Naive thymus-derived CD4-positive, alpha-beta T cell (primary cell): ENCODE results near the gene PCYT1A. TPM values are rescaled to one million over a fixed set of nuclear protein-coding genes. Genes with fewer than 3 reads are reported as not detected.

ENCODE experiments used
- ATAC-seq: fragments of 150-1000 bp; cut with Tn5 transposase; 2 replicates; pipeline ENCODE4 v1.10.0; 2021; ENCODE audit warnings: mild to moderate bottlenecking, moderate library complexity
- CTCF ChIA-PET: fragments of 350-600 bp; sonication (Branson Sonifier 250); formaldehyde crosslinking; loops from one replicate; lab custom pipeline; 2021; ENCODE audit warnings: antibody characterized with exemption; lab: Charles Lee
- POLR2A ChIA-PET: fragments of 350-600 bp; sonication (Branson Sonifier 250); formaldehyde crosslinking; loops from one replicate; lab custom pipeline; 2021; ENCODE audit warnings: antibody characterized with exemption, inconsistent platforms; lab: Charles Lee
- DNase-seq, 9 donors: peaks; one replicate each; pipeline versions ENCODE4 v3.0.0 to v3.0.0-alpha.2; 2020 to 2022; ENCODE audit warnings: mixed read lengths in 1 of 9
- H3K27ac ChIP-seq: one replicate; pipeline ENCODE4 v1.7.0; 2013; ENCODE audit warnings: mild to moderate bottlenecking, low read depth, low read length, moderate library complexity
- H3K27me3 ChIP-seq, 2 donors: one replicate each; pipeline ENCODE4 v1.7.0; 2013; ENCODE audit warnings: low read length in 2 of 2, mild to moderate bottlenecking in 2 of 2, moderate library complexity in 2 of 2; ENCODE audit not compliant: control insufficient read depth in 2 of 2, insufficient read depth in 2 of 2
- H3K36me3 ChIP-seq, 3 experiments: 1 replicate in 2 of 3; 2 replicates in 1 of 3; pipeline ENCODE4 v1.7.0; 2013; ENCODE audit warnings: low read length in 3 of 3, mild to moderate bottlenecking in 3 of 3, moderate library complexity in 1 of 3; ENCODE audit not compliant: insufficient read depth in 3 of 3, control insufficient read depth in 2 of 3
- H3K4me1 ChIP-seq, 2 donors: one replicate each; pipeline ENCODE4 v1.7.0; 2013; ENCODE audit warnings: low read length in 2 of 2, mild to moderate bottlenecking in 2 of 2, moderate library complexity in 1 of 2; ENCODE audit not compliant: control insufficient read depth in 2 of 2, insufficient read depth in 2 of 2
- H3K4me3 ChIP-seq: 2 replicates; pipeline ENCODE4 v1.7.0; 2013; ENCODE audit warnings: mild to moderate bottlenecking, low read length
- H3K9me3 ChIP-seq, 3 experiments: 1 replicate in 2 of 3; 2 replicates in 1 of 3; pipeline ENCODE4 v1.7.0; 2013; ENCODE audit warnings: low read length in 3 of 3; ENCODE audit not compliant: control insufficient read depth in 2 of 3
- H3K27ac Mint-ChIP-seq, 9 donors: one replicate each; pipeline ENCODE4 v1.8.0; 2020 to 2022; ENCODE audit warnings: mixed read lengths in 9 of 9, mild to moderate bottlenecking in 8 of 9, moderate library complexity in 5 of 9, inconsistent platforms in 2 of 9
- H3K27me3 Mint-ChIP-seq, 5 donors: one replicate each; pipeline ENCODE4 v1.8.0; 2021 to 2022; ENCODE audit warnings: mixed read lengths in 5 of 5, mild to moderate bottlenecking in 1 of 5
- H3K36me3 Mint-ChIP-seq, 5 donors: one replicate each; pipeline ENCODE4 v1.8.0; 2020 to 2022; ENCODE audit warnings: mixed read lengths in 5 of 5, mild to moderate bottlenecking in 3 of 5, inconsistent platforms in 1 of 5
- H3K4me1 Mint-ChIP-seq, 7 donors: one replicate each; pipeline ENCODE4 v1.8.0; 2020 to 2022; ENCODE audit warnings: mixed read lengths in 7 of 7, mild to moderate bottlenecking in 3 of 7, inconsistent platforms in 1 of 7
- H3K4me3 Mint-ChIP-seq, 10 donors: one replicate each; pipeline ENCODE4 v1.8.0; 2020 to 2022; ENCODE audit warnings: mild to moderate bottlenecking in 10 of 10, mixed read lengths in 10 of 10, moderate library complexity in 6 of 10, inconsistent platforms in 2 of 10
- H3K9me3 Mint-ChIP-seq, 11 donors: one replicate each; pipeline ENCODE4 v1.8.0; 2020 to 2022; ENCODE audit warnings: mixed read lengths in 11 of 11, mild to moderate bottlenecking in 4 of 11, inconsistent platforms in 1 of 11, moderate library complexity in 1 of 11
- intact Hi-C, 2 donors: fragments of 100-400 bp; cut with micrococcal nuclease; formaldehyde crosslinking; loops; one replicate each; pipeline ENCODE4 v1.15.1; 2023
- polyA plus RNA-seq, 2 donors: library from polyadenylated mRNA; unstranded; fragments of 300-500 nt; fragmentation: Illumina TruSeq; gene quantifications; one replicate each; pipeline ENCODE4 v1.2.3, GENCODE V29; 2021
- total RNA-seq, 6 experiments: library from RNA in 5 of 6; stranded (reverse) in 5 of 6; gene quantifications; 1 replicate in 5 of 6; 2 replicates in 1 of 6; pipeline ENCODE4 v1.2.3 and lab custom pipeline; 2021 to 2026

PCYT1A gene
- total and polyA plus RNA-seq, 7 experiments from 2014 or later, result 11.5 to 87.6 (median 59.4) TPM

DNA sequence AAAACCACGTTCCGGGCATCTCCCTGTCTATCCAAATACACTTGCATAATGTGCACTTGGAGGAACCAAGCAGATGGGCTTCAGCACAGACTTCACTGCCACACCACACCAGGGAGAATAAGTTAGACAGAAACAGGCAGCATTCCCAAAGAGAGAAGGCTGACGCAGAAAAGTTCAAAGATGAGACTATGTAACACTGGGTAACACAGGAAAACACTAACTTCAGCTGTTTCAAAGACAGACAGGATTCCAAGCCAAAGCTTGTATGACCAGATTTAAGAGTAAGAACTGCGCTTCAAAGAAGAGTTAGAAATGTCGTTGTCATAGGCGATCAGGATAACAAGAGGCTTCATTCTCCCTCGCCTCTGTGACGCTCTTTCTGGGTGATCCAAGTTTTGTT, 51.3 kb downstream of the PCYT1A start:
- no peak for DNase-seq
- Mint-ChIP-seq H3K27me3 (no peaks in the 10 kb centered on the region), H3K4me3 (no peak overlapping the region), H3K36me3 (peaks cover 0 to 30% (median 5%) of the 10 kb centered on the region in 5 donors), H3K27ac (peak overlapping the region in 2 of 9 donors; percentile 12 to 52), H3K9me3 (no peaks in the 10 kb centered on the region), H3K4me1 (peaks cover 0 to 11% (median 4%) of the 10 kb centered on the region in 7 donors)
- ChIA-PET POLR2A (no interaction called here), CTCF (interaction anchor here (0.6 to 1.0 kb wide), 2 partner anchors 163 to 230 kb away, joined by 4 to 9 read pairs; no protein-coding TSS in a partner anchor)
- intact Hi-C loops, result no loop called here
- no peaks in the 10 kb centered on the region for H3K9me3 ChIP-seq
- no peak overlapping the region for H3K4me3 ChIP-seq
- no peaks in the 10 kb centered on the region for H3K27me3 ChIP-seq
- peaks cover 5 to 32% (median 5%) of the 10 kb centered on the region in 3 experiments for H3K36me3 ChIP-seq
- no peak overlapping the region for H3K27ac ChIP-seq
- no peaks in the 10 kb centered on the region for H3K4me1 ChIP-seq
- ATAC-seq, result no peak

DNA sequence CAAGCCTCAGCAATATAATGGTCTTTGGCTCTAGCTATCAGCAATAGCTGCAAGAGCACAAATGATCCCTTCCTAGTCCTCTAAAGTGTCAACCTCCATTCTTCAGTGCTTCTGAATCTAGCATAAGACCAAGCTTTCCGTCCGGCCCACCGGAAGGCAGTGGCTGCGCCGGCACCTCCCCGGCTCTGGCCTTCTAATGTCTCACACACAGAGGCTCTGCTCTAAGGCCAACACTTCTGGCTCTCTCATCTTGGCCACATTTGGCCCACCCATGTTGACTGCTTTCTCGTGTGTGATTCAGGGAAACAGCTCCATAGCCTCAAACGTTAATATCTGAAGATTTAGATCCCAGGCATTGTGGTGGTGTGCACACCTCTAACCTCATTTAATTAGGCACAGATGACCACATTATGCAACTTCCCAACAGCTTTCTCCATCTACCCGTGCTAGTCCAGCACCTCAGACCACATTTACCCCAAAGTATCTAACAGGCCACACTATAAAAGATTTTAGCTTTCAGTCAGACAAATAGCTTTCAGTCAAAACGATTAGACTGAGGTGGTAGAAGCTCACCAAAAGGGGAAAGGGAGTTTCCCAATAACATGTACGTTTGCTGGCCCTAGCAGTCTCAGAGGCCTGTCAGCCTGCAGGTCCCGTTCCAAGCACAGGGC, 51.9 kb downstream of the PCYT1A start:
- Mint-ChIP-seq H3K27me3 (no peaks in the 10 kb centered on the region), H3K4me3 (no peak overlapping the region), H3K4me1 (peaks cover 0 to 11% (median 4%) of the 10 kb centered on the region in 7 donors), H3K27ac (peak overlapping the region in 6 of 9 donors; percentile 2 to 90 (median 24)), H3K36me3 (peaks cover 0 to 28% (median 5%) of the 10 kb centered on the region in 5 donors), H3K9me3 (no peaks in the 10 kb centered on the region)
- ATAC-seq (no peak), DNase-seq (no peak)
- ChIA-PET POLR2A (interaction anchor here (0.5 kb wide), 1 partner anchor 282 kb away, joined by 3 read pairs; no protein-coding TSS in a partner anchor), CTCF (interaction anchor here (0.6 to 1.0 kb wide), 2 partner anchors 162 to 231 kb away, joined by 4 to 9 read pairs; no protein-coding TSS in a partner anchor)
- Histone ChIP-seq H3K9me3 (no peaks in the 10 kb centered on the region), H3K4me1 (no peaks in the 10 kb centered on the region), H3K27ac (no peak overlapping the region), H3K4me3 (no peak overlapping the region), H3K27me3 (no peaks in the 10 kb centered on the region), H3K36me3 (peaks cover 5 to 32% (median 5%) of the 10 kb centered on the region in 3 experiments)
- intact Hi-C loops, result no loop called here

GRCh38 chr3:196232882-196233251, 54.7 kb downstream of the PCYT1A start:
- no peak overlapping the region for H3K4me3 Mint-ChIP-seq
- peaks cover 0 to 11% (median 4%) of the 10 kb centered on the region in 7 donors for H3K4me1 Mint-ChIP-seq
- Histone ChIP-seq H3K36me3 (peaks cover 0 to 12% (median 3%) of the 10 kb centered on the region in 3 experiments), H3K4me1 (no peaks in the 10 kb centered on the region), H3K27me3 (no peaks in the 10 kb centered on the region), H3K9me3 (no peaks in the 10 kb centered on the region), H3K27ac (no peak overlapping the region), H3K4me3 (no peak overlapping the region)
- intact Hi-C loops, result no loop called here
- DNase-seq (no peak), ATAC-seq (no peak)
- peaks cover 0 to 11% (median 0%) of the 10 kb centered on the region in 5 donors for H3K36me3 Mint-ChIP-seq
- ChIA-PET CTCF (no interaction called here), POLR2A (no interaction called here)
- H3K9me3 Mint-ChIP-seq, result no peaks in the 10 kb centered on the region
- H3K27me3 Mint-ChIP-seq, result no peaks in the 10 kb centered on the region
- no peak overlapping the region for H3K27ac Mint-ChIP-seq

DNA sequence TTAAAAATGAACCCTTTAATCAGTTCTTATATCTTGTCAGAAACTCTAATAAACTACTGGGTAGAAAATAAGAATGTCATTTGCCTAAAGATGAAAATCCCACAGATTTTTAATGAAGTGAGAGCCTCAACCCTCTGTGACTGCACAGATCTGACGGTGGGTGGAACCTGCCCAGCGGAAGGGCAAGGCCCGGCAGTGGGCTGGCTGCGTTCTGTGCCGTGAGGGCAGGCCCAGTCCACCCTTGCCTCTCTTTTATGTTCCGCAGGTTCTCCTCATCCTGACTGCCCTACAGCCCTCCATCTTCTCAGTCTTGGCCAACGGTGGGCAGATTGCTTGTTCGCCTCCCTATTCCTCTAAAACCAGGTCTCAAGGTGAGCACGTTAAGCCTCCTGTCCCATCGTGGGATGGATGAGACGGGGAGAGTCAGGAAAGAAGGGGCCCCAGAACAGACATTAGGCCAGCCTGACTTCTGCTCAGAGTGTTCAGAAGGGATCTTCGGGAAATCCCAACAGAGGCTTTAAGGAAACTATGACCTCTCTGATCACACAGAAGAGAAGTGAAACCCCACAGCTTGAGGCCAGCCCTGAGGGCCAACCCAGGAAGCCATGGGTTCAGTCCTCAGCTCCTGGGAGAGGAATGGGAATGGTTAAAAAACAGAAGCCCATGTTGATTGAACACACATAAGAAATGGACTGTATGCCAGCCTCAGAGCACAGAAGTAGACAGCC, 55.2 kb downstream of the PCYT1A start:
- Mint-ChIP-seq H3K27me3 (no peaks in the 10 kb centered on the region), H3K36me3 (peaks cover 0 to 9% (median 0%) of the 10 kb centered on the region in 5 donors), H3K9me3 (no peaks in the 10 kb centered on the region), H3K4me3 (no peak overlapping the region), H3K4me1 (peaks cover 0 to 10% (median 3%) of the 10 kb centered on the region in 7 donors), H3K27ac (no peak overlapping the region)
- intact Hi-C loops, result no loop called here
- H3K27me3 ChIP-seq, result no peaks in the 10 kb centered on the region
- no peak overlapping the region for H3K27ac ChIP-seq
- DNase-seq, result no peak
- H3K4me3 ChIP-seq, result no peak overlapping the region
- H3K4me1 ChIP-seq, result no peaks in the 10 kb centered on the region
- ChIA-PET CTCF (no interaction called here), POLR2A (no interaction called here)
- H3K36me3 ChIP-seq, result peaks cover 0 to 6% (median 0%) of the 10 kb centered on the region in 3 experiments
- peak; percentile 36 for ATAC-seq
- H3K9me3 ChIP-seq, result no peaks in the 10 kb centered on the region

DNA sequence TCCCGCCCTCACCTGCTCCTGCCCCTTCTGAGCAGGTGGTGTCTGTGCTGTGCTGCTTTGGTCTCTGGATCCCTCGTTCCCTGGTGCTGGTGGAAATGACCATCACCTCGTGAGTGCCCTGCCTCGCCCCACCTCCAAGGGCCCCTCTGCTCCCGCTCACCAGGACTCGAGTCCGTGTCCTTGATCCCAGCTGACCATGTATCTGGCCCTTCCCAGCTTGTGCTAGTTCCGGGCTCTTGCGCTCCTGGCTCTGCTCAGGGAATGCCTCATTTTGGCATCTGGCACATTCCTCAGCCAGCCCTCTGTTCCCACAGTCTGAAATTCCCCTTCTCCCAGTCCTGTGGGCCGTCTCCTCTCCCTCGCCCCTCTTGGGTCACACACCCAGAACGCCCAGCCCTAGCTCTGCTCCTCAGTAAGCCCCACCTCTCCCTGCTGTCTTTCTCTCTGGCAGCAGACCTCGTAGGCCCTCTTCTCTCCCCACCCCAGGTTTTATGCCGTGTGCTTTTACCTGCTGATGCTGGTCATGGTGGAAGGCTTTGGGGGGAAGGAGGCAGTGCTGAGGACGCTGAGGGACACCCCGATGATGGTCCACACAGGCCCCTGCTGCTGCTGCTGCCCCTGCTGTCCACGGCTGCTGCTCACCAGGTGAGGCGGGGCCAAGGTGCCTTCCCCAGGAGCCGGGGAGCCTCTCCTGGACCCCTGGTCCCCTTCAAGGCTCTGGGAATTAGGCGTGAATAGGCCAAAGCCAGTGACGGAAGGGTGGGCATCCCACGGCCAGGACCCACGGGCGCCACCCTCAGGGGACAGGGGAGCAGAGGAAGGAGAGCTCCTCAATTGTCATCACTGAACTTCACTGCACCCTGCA, 59.7 kb downstream of the PCYT1A start:
- ChIA-PET POLR2A (no interaction called here), CTCF (no interaction called here)
- Histone ChIP-seq H3K36me3 (no peaks in the 10 kb centered on the region), H3K4me1 (no peaks in the 10 kb centered on the region), H3K27ac (no peak overlapping the region), H3K9me3 (no peaks in the 10 kb centered on the region), H3K27me3 (no peaks in the 10 kb centered on the region), H3K4me3 (no peak overlapping the region)
- Mint-ChIP-seq H3K27me3 (peaks cover 0 to 4% (median 4%) of the 10 kb centered on the region in 5 donors), H3K4me1 (peaks cover 0 to 3% (median 0%) of the 10 kb centered on the region in 7 donors), H3K27ac (no peak overlapping the region), H3K36me3 (peaks cover 0 to under 1% (median 0%) of the 10 kb centered on the region in 5 donors), H3K4me3 (peak overlapping the region in 1 of 10 donors; percentile 29), H3K9me3 (no peaks in the 10 kb centered on the region)
- intact Hi-C loops, result no loop called here
- DNase-seq (no peak), ATAC-seq (no peak)

GRCh38 chr3:196227121-196227561, 60.4 kb downstream of the PCYT1A start:
- no peaks in the 10 kb centered on the region for H3K4me1 ChIP-seq
- POLR2A ChIA-PET, result no interaction called here
- DNase-seq, result no peak
- no peaks in the 10 kb centered on the region for H3K9me3 ChIP-seq
- no peaks in the 10 kb centered on the region for H3K4me1 Mint-ChIP-seq
- H3K27ac Mint-ChIP-seq, result no peak overlapping the region
- H3K4me3 ChIP-seq, result no peak overlapping the region
- intact Hi-C loops, result no loop called here
- no peak overlapping the region for H3K27ac ChIP-seq
- no peak overlapping the region for H3K4me3 Mint-ChIP-seq
- H3K9me3 Mint-ChIP-seq, result no peaks in the 10 kb centered on the region
- peaks cover 0 to 5% (median 4%) of the 10 kb centered on the region in 5 donors for H3K27me3 Mint-ChIP-seq
- no peak for ATAC-seq
- CTCF ChIA-PET, result no interaction called here
- no peaks in the 10 kb centered on the region for H3K27me3 ChIP-seq
- no peaks in the 10 kb centered on the region for H3K36me3 Mint-ChIP-seq
- H3K36me3 ChIP-seq, result no peaks in the 10 kb centered on the region
